Activated CD4-positive, CD25-positive, alpha-beta regulatory T cell (primary cell): ENCODE results near the gene GRIFIN.

Experiments
- DNase-seq, 4 experiments: peaks; one replicate each; lab custom pipeline; 2025; lab: John Stamatoyannopoulos, UW

Gene GRIFIN

DNA sequence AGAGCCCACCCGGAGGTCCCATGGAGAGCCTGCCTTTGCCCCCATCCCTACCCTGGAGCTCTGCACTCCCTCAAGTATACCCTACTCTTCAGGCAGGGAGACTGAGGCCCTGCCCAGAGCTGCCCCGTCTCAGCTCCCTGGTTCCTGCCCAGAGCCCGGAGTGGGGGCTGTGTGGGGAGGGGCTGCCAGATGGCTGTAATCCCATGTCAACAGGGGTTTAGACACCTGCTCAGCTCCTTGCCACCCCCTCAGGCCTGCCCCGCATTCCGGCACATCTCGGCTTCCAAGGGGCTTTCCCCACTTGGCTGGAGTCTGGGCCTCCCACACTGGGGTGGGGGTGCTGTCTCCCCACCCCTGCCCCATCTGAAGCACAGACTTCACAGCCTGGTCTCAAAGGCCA, 22.5 kb upstream of the GRIFIN start:
- no peak for DNase-seq

DNA sequence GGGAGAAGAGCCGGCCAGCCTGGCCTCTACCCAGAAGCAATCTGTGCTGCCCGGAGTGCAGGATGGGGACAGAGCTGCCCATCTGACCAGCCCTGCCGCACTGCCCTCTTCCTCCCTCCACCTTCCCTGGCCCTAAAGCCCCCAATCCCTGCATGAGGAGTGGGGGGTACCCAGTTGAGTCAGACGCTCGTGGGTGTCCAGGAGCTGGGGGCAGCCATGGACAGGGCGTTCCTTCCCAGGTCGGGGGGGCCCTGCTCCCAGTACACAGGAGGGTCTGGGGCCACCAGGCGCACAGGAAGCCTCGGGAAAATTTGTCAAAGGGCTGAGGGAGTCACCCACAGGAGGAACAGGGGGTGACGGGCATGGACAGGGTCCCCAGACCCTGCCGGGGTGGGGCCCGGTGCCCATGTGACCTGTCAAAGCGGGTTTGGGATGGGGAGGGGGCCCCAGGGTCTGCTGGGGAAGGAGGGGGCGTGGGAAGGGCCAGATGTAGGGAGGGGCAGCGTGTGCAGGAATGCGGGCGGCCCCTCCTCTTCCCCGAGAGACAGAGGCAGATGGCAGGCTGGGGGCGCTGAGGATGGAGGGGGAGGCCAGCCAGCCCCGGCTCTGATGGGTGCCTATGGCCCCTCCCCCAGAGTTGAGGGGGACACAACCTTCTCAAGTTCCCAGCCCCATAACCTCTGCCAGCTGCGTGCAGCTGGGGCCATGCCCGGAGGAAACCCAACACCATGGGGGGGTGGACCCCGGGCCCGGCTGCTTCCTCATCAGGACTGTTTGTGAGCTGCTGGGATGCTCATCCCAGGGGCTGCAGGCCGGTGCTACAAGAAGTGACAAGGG, 21.5 kb upstream of the GRIFIN start:
- no peak for DNase-seq

DNA sequence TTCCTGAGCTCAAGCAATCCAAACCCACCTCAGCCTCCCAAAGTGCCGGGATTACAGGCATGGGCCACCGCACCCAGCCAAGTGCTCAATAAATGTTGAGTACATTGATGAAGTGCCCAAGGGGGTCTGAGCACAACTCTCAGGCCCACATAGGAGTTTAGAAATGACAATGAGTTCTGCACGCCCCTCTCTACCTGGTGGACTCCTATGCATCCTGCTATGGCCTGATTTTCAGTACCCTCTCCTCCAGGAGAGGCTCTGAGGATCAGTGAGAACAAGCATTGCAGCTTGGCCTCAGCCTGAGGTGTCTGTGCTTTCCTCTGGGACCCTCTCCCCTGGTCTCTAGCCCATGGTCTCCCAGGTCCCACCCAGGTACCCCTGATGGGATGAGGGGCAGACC, 20.9 kb upstream of the GRIFIN start:
- DNase-seq: no peak

DNA sequence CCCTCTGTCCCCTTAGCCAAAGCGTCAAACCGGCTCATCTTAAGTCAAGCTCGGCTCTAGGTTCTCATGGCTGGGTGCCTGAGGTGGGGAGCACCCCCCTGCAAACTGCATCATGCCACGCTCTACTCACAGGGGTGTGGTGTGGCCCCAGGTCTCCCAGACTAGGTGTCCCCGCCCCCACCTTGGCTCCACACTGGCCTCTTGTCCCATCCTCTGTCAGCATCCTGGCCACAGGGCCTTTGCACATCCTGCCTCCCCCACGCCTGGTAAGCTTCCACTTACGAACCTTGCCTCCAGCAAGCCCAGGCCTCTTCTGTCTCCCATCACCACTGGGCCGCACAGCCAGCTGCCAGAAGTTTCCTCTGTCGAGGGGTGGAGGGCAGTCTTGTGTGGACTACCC, 20.2 kb upstream of the GRIFIN start:
- no peak for DNase-seq

DNA sequence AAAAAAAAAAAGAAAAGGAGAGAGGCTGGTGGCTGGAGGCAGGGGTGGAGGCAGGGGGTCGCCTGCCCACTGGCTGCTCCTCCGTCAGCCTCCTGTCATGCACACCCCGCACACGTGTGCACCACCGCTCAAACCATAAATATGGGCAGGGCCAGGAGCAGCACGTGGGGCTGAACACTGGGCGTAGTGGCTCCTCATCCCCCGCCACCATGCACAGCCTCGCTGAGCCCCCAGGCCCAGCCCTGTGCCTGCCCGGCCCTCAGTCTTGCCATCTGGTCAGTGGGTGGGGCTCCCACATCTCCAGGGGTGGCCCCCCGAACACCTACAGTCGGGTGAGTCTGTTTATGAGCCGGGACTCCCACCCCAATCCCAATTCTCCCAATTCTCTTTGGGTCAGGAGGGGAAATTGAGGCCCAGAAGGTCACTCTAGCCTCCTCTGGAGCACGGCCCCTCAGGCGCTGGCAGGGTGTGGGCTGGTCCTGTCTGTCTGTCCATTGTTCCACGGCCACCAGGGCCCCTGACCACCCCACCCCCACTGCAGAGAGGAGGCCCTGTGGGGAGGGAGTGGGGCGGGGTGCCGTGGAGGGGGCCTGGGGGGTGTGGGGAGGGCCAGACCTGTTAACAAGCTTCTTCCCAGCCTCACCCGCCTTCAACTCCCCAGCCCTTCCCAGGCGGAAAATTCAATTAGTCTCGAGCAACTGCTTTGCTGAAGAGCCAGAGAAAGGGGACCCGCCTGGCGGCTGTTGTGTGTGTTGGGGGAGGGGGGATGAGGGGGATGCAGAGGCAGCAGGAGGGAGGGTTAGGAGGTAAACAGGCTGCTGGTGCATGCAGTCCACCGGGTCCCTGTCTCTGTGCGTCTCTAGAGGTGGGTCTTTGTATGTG, 19.5 kb upstream of the GRIFIN start:
- no peak for DNase-seq

DNA sequence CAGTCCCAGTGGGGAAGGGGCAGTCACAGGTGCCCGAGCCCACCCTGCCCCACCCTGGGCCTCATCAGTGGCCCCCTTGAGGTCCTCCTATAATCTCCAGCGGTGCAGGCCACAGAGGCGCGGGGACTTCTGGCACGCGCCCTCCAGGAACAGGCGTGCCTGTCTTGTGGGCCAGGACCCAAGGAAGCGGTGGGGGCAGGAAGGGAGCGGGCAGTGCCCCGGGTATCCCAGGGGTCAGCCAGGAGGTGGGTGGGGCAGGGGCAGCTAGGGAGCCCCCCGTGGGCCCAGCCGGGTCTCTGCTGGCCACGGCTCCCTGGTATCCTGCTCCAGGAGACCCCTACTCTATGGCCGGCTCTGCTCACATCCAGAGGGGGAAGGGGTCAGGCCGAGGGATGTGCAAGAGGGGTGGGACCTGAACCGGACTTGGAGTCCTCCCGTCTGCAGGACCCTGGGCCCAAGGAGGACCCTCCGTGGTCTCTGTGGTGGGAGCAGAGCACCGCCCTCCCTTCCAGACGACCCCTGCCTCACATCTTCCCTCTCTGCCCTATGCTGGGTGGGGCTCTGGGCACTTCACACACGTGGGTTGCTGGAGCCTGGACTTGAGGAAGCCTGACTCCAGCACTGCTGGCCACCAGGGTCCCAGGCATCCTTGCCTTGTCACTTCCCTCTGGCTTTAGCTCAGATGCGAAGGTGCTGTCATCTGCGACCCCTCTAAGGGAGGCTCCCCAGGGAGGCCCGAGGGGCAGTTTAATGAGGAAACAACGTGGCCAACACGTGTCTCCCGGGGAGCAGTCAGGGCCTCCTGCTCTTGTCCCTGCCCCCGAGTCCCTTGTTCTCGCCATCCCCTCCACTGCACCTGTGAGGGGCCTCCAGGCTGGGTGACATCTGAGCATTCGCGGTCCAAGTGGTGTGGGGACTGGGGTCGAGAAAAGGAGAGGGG, 18.3 kb upstream of the GRIFIN start:
- DNase-seq: no peak

DNA sequence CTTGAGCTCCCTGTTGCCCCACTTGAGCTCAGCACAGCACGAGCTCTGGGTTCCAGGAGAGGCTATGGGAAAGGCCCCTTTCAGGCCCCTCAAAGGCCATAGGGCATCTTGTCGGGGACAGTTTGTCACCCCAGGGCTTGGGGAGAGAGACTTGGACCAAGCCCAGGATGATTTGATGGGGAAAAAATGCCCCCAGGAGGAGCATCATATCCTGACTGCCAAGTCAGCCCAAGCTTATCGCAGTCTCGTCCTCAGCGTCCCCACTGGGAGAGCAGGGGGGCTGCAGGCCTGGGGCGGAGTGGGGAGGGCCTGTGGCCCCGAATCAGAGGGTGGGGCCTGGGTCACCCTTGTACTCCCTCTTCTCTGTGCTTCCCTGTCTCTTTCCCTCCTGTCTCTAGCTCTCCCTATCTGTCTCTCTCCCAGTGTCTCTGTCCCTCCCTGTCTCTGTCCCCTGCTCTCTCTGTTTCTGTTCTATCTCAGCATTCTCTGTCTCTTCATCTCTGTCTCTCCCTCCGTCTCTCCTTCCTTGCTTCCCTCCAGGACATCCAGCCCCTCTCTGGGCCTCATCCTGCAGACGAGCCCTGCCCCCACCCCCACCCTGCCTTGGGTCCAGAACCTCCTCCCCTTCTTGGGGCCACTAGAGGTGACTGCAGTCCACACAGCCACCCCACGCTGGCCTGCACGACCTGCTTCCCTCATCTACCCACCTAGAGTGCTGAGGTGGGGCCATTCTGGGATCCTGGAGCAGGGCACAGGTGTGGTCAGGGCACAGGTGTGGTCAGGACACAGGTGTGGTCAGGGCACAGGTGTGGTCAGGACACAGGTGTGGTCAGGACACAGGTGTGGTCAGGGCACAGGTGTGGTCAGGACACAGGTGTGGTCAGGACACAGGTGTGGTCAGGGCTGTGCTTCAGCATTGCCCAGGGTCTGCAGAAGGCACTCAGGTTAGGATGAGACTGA, 17.3 kb upstream of the GRIFIN start:
- DNase-seq: no peak

DNA sequence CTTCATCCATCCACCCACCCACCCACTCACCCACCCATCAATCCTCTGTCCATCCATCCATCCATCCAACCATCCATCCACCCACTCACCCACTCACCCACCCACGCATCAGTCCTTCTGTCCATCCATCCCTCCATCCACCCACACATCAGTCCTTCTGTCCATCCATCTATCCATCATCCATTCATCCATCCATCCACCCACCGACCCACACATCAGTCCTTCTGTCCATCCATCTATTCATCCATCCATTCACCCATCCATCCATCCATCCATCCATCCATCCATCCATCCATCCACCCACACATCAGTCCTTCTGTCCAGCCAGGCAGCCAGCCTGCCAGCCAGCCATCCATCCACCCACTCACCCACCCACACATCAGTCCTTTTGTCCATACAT, 15.8 kb upstream of the GRIFIN start:
- DNase-seq: no peak

DNA sequence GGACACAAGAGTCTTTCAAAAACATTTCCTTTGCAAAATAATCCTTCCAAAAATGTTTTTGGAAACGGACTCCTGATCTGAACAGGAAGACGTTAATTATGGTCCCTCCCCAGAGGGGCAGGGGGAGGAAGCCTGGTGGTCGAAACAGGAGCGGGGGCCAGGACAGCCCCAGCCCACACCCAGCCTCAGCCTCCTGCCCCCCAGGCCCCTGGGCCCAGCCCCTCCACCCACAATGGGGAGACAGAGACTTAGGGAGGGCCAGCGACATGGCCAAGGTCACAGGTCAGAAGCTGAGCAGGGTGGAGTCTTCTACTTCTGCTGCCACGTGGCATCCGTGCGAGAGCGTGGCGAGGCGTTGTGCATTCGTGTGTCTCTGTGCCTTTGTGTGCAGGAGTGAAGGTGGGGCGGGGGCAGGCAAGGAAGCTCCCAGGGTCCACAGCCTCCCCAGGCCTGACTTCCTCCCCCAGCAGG, 14.0 kb upstream of the GRIFIN start:
- no peak for DNase-seq

DNA sequence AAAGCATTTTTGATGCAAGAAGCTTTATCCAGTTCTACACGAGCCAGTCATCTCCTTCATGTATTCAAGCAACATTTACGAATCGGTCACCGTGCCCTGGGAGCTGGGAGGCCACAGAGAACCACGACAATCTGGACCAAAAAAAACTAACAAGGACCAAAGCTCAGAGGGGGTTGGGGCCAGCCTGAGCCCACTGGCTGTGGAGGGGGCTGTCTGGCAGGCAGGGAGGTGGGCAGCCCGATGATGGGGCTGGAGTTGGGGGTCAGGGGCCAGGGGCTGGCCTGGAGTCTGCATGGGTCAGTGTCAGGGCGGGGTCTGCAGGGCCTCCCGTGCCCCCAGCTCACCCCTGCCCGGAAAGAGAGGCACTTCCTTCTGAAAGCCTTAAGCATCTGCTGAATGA, 12.5 kb upstream of the GRIFIN start:
- DNase-seq: no peak

DNA sequence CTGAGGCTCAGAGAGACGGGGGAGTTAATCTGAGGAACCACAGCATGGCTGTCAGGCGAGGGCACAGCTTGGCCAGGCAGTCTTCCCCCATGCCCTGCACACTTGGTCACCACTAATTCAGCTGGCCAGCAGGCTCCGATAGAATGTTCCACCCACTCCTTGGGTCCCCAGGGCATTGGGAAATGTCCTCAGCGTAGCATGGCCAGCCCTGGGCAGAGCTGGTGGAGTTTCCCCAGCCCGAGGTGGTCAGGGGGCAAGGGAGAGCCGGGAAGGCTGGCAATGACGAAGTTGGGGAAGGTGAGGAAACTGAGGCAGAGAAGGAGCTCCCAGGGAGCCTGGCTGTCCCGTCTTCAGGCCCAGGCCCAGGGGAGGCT, 12.1 kb upstream of the GRIFIN start:
- DNase-seq: no peak

DNA sequence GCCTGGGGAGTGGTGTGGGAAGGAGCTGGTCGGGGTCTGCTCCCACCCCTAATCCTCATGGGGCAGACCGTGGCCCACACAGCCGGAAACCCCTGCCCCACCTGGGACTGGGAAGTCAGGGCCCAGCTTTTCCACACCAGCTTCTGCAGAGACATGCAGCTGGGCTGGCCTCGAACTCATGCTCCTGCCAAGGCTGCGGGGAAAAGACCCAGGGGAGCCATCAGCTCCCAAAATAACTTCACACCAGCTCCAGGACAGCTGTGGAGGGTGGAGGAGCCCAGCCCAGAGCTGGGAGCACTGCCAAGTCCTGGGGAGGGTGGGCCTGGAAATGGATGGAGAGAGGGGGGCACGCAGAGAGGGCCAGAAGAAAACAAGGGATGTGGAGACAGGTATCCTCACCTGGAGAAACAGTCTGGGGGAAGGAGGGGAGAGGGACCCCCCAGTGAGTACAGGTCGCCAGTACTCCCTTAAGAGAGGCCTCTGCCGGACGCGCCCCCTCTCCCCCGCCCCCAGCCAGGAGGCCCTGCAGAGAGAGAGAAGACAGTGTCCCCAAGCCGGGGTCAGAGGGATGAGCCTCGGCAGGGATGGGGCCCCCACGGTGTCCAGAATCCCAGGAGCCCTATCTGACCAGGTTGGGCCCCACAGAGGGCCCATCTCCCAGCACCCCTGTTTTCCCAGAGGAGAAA, 11.5 kb upstream of the GRIFIN start:
- no peak for DNase-seq

DNA sequence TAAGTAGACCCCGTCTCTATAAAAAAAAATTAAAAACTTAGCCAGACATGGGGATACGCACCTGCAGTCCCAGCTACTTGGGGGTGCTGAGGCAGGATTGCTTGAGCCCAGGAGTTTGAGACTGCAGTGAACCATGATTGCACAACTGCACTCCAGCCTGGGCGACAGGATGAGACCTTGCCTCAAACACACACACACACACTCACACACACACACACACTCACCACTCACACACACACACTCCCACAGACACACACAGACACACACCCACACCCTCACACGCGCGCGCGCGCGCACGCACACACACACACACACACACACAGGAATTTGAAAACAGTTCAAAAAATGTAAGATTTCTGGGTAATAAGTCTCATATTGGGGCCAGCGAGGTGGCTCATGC, 8.7 kb upstream of the GRIFIN start:
- DNase-seq: no peak

DNA sequence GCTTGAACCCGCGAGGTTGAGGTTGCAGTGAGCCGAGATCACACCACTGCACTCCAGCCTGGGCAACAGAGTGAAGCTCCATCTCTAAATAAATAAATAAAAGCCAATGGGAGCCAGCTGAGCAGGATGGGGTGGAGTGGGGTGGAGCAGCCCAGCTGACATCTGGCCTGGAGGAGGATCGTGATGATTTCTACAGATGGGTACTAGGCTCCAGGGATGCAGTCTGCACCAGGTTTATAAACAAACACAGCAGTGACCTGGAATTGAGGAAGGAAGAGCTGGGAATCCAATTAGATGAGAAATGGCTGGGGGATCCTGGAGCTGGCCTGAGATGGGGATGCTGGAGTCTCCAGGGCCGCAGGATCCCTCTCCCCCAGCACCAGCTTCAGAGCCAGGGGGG, 7.3 kb upstream of the GRIFIN start:
- no peak for DNase-seq

DNA sequence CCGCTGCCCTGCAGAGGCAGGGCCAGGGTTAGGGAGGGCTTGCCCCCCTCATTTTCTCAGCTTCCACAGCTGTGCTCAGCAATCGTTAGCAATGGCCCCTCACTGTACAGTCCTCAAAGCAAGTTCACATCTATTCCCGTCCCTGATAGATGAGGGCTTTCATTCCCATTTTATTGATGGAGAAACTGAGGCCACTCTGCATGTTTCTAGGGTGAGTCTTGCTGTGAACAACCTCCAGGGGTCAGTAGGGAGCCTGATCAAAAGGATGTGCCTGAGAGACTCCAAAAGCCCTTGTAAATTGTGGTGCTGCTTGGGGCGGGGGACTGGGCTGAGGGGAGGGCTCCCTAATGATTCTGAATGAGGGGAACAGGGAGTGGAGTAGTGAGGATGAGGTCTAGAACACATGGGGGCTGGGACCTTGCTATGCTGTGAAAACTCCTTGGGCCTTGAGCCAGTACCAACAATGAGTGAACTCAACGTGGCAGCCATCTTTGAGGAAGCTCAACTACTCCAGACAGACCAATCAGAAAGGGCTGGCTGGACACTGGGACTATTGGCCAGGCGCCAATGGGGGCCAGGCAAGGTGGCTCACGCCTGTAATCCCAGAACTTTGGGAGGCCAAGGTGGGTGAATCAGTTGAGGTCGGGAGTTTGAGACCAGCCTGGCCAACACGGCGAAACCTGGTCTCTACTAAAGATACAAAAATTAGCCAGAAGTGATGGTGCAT, 6.7 kb upstream of the GRIFIN start:
- no peak for DNase-seq

DNA sequence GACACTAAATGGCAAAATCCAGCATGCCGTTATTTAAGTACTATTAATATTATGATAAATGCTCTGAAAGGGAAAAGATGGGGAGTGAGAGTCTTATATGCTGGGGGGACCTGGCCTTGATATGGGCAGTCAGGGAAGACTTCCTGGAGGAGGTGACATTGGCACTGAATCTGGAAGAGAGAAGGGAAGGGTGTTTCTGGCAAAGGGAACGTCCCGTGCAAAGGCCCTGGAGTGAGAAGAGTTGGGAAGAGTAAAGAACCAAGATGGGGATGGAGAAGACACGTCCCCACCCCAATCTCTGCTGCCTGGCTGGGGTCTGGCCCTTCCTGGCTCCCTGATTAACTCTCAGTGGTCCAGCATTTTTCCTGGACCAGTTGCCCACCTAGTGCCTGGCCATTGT, 5.0 kb upstream of the GRIFIN start:
- DNase-seq: no peak

DNA sequence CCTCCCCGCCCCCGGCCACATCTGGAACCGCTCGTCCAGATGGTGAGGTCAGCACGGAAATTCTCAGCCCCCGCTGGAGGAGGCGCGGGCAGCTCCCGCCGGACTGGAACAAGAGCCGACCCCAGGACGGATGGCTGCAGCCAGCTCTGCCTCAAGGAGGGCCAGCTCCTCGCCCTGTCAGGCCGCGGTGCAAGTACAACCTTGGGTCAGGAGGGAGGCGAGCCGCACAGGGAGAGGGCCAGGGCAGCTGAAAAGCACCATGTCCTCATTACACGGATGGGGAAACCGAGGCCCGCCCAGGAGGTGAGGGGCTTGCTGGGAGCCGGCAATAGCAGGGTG, 3.8 kb upstream of the GRIFIN start:
- no peak for DNase-seq

DNA sequence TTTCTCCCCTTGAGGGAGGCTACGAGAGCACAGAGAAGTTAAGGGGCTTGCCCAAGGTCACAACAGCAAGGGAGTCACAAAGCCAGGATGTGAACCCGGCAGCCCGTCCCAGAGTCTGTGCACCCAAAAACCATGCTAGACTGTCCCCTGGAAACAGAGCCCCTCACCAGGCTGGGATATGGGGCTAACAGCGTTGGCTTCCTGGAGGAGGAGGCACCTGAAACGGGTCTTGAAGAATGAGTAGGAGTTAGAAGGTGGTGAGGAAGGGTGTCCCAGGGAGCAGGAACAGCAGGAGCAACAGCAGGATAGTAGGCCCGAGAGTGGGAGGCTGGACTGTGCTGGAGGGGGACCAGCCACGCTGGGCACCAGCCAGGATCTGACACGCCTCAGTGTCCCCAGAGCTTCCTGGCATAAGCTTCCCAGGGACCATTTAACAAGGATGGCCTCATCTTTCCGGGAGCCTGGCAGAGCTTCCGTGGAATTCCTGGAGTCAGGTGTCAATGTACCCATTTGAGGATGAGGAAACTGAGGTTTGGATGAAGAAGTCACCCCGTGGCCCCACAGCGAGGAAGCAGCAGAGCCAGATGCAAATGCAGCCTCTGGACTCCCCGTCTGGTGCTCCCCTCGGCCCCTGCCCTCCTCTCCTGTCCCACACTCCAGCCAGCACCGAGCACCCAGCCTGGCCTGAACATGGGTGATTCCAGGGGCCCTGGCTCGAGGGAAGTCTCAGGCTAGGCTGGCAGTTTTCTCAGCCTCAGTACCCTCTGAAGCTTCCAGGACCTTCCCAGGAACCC, 3.3 kb upstream of the GRIFIN start:
- DNase-seq: no peak

DNA sequence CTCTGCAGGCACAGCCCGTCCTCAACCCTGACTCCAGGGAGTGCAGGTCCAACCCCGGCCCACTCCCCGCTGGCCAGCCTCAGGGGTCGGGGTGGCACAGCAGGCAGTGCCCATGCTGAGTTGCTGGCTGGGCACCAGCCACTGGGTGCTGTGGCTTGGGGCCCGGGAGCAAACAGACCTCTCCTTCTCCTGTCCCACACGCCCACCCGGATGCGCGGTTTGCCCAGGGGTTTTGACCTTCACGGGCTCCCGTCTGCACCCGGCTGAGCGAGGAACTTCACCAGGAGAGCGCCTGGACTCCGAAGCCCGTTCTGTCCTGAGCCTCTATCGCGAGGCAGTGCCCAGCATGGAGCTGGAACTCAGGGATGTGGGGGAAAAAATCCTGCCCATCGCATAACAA, 2.6 kb upstream of the GRIFIN start:
- DNase-seq: no peak
